ENCODE data around the gene SMPD1. TPM values are rescaled to one million over a fixed set of nuclear protein-coding genes. Genes with fewer than 3 reads are reported as not detected.
"Not testable (repeated sequence)": the region's sequence is repeated elsewhere in the genome, so short reads cannot be mapped to it uniquely, and the experiment has no call there.

Gene SMPD1
- total RNA-seq, 1 donor from 2014 or later, result 38.5 TPM

GRCh38 chr11:6388748-6389147, 1.5 kb upstream of the SMPD1 start:
- no peak for DNase-seq
- Mint-ChIP-seq H3K9me3 (ENCODE audit: unreplicated experiment) (peaks cover 9% of the 10 kb centered on the region), H3K4me1 (ENCODE audit: low read depth, unreplicated experiment) (peaks cover 5% of the 10 kb centered on the region), H3K27ac (ENCODE audit: unreplicated experiment) (peak overlapping the region; percentile 31), H3K27me3 (ENCODE audit: unreplicated experiment) (peaks cover 4% of the 10 kb centered on the region), H3K4me3 (ENCODE audit: unreplicated experiment) (peak overlapping the region; percentile 86), H3K36me3 (ENCODE audit: unreplicated experiment) (no peaks in the 10 kb centered on the region)
- TF ChIP-seq, protein P1, sequence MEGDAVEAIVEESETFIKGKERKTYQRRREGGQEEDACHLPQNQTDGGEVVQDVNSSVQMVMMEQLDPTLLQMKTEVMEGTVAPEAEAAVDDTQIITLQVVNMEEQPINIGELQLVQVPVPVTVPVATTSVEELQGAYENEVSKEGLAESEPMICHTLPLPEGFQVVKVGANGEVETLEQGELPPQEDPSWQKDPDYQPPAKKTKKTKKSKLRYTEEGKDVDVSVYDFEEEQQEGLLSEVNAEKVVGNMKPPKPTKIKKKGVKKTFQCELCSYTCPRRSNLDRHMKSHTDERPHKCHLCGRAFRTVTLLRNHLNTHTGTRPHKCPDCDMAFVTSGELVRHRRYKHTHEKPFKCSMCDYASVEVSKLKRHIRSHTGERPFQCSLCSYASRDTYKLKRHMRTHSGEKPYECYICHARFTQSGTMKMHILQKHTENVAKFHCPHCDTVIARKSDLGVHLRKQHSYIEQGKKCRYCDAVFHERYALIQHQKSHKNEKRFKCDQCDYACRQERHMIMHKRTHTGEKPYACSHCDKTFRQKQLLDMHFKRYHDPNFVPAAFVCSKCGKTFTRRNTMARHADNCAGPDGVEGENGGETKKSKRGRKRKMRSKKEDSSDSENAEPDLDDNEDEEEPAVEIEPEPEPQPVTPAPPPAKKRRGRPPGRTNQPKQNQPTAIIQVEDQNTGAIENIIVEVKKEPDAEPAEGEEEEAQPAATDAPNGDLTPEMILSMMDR (IDR thresholded peaks at IDR 0.05; ENCODE audit: partially characterized antibody, unreplicated experiment), result no peak

GRCh38 chr11:6390718-6391469, 620 bp downstream of the SMPD1 start:
- TF ChIP-seq, protein P1 (IDR thresholded peaks at IDR 0.05; ENCODE audit: partially characterized antibody, unreplicated experiment), result no peak
- DNase-seq, result no peak
- peaks cover 5% of the 10 kb centered on the region for H3K4me1 Mint-ChIP-seq (ENCODE audit: low read depth, unreplicated experiment)
- peaks cover 9% of the 10 kb centered on the region for H3K9me3 Mint-ChIP-seq (ENCODE audit: unreplicated experiment)
- peak overlapping the region; percentile 90 for H3K4me3 Mint-ChIP-seq (ENCODE audit: unreplicated experiment)
- peaks cover 4% of the 10 kb centered on the region for H3K27me3 Mint-ChIP-seq (ENCODE audit: unreplicated experiment)
- H3K36me3 Mint-ChIP-seq (ENCODE audit: unreplicated experiment), result no peaks in the 10 kb centered on the region
- peak overlapping the region; percentile 79 for H3K27ac Mint-ChIP-seq (ENCODE audit: unreplicated experiment)

- TF ChIP-seq, protein P1 (IDR thresholded peaks at IDR 0.05; ENCODE audit: partially characterized antibody, unreplicated experiment), result no peak
- H3K27me3 Mint-ChIP-seq (ENCODE audit: unreplicated experiment), result peaks cover 7% of the 10 kb centered on the region
- H3K36me3 Mint-ChIP-seq (ENCODE audit: unreplicated experiment), result peaks cover 5% of the 10 kb centered on the region
- H3K27ac Mint-ChIP-seq (ENCODE audit: unreplicated experiment), result no peak overlapping the region
- DNase-seq, result no peak
- H3K9me3 Mint-ChIP-seq (ENCODE audit: unreplicated experiment), result peaks cover 9% of the 10 kb centered on the region
- H3K4me1 Mint-ChIP-seq (ENCODE audit: low read depth, unreplicated experiment), result peaks cover 7% of the 10 kb centered on the region
- peak overlapping the region; percentile 90 for H3K4me3 Mint-ChIP-seq (ENCODE audit: unreplicated experiment)
Measured at GRCh38 chr11:6391537-6392134, 1.4 kb downstream of the SMPD1 start.

GRCh38 chr11:6392251-6392650, 2.0 kb downstream of the SMPD1 start:
- H3K4me3 Mint-ChIP-seq (ENCODE audit: unreplicated experiment), result peak overlapping the region; percentile 25
- not testable (repeated sequence) for H3K27me3 Mint-ChIP-seq (ENCODE audit: unreplicated experiment); H3K36me3 Mint-ChIP-seq (ENCODE audit: unreplicated experiment); DNase-seq; H3K4me1 Mint-ChIP-seq (ENCODE audit: low read depth, unreplicated experiment); H3K9me3 Mint-ChIP-seq (ENCODE audit: unreplicated experiment); H3K27ac Mint-ChIP-seq (ENCODE audit: unreplicated experiment)

DNA sequence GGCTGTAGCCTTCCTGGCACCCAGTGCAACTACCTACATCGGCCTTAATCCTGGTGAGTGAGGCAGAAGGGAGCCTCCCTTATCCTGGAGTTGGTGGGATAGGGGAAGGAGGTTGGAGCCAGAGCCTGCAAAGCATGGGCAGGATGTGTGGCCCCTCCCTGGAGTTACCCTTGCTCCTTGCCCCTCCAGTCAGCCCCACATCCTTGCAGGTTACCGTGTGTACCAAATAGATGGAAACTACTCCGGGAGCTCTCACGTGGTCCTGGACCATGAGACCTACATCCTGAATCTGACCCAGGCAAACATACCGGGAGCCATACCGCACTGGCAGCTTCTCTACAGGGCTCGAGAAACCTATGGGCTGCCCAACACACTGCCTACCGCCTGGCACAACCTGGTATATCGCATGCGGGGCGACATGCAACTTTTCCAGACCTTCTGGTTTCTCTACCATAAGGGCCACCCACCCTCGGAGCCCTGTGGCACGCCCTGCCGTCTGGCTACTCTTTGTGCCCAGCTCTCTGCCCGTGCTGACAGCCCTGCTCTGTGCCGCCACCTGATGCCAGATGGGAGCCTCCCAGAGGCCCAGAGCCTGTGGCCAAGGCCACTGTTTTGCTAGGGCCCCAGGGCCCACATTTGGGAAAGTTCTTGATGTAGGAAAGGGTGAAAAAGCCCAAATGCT, 3.9 kb downstream of the SMPD1 start:
- no peak for DNase-seq
- Mint-ChIP-seq H3K36me3 (ENCODE audit: unreplicated experiment) (peaks cover 8% of the 10 kb centered on the region), H3K4me3 (ENCODE audit: unreplicated experiment) (no peak overlapping the region), H3K9me3 (ENCODE audit: unreplicated experiment) (peaks cover 8% of the 10 kb centered on the region), H3K27me3 (ENCODE audit: unreplicated experiment) (peaks cover 7% of the 10 kb centered on the region), H3K27ac (ENCODE audit: unreplicated experiment) (no peak overlapping the region), H3K4me1 (ENCODE audit: low read depth, unreplicated experiment) (peaks cover 7% of the 10 kb centered on the region)
- TF ChIP-seq, protein P1 (IDR thresholded peaks at IDR 0.05; ENCODE audit: partially characterized antibody, unreplicated experiment), result no peak

All from glutamatergic neuron (in vitro differentiated cells).